Measurements from ENCODE around the gene PRR14. TPM values are rescaled to one million over a fixed set of nuclear protein-coding genes. Genes with fewer than 3 reads are reported as not detected.

The PRR14 gene
- total RNA-seq, 2 experiments from 2014 or later = 78.6 to 80.1 TPM

- Mint-ChIP-seq H3K36me3 (ENCODE audit: low read depth) (peaks cover 1% of the 10 kb centered on the region), H3K27me3 (peaks cover 2% of the 10 kb centered on the region), H3K27ac (no peak overlapping the region), H3K4me3 (no peak overlapping the region), H3K4me1 (peaks cover 16% of the 10 kb centered on the region), H3K9me3 (no peaks in the 10 kb centered on the region)
- ChIA-PET CTCF (interaction anchor here (0.6 to 3.8 kb wide), 4 partner anchors 9 to 91 kb away, joined by 3 to 17 read pairs (median 4); no protein-coding TSS in a partner anchor), POLR2A (interaction anchor here (1.1 kb wide), 1 partner anchor 229 kb away, joined by 3 read pairs; no protein-coding TSS in a partner anchor)
- DNase-seq = peak; percentile 48
These were observed 12.8 kb upstream of the PRR14 start for GRCh38 chr16:30637944-30638343.

- DNase-seq = no peak
- Mint-ChIP-seq H3K9me3 (no peaks in the 10 kb centered on the region), H3K4me1 (peaks cover 2% of the 10 kb centered on the region), H3K36me3 (ENCODE audit: low read depth) (no peaks in the 10 kb centered on the region), H3K27me3 (peaks cover 4% of the 10 kb centered on the region), H3K27ac (no peak overlapping the region), H3K4me3 (no peak overlapping the region)
- POLR2A ChIA-PET = no interaction called here
- CTCF ChIA-PET = interaction anchor here (0.6 to 3.7 kb wide), 10 partner anchors 9 to 707 kb away, joined by 3 to 19 read pairs (median 4); partner anchors contain the start of genes FBRS and PRR14
These were observed 9.3 kb upstream of the PRR14 start for GRCh38 chr16:30641378-30641982.

- Mint-ChIP-seq H3K27ac (no peak overlapping the region), H3K4me1 (peaks cover 11% of the 10 kb centered on the region), H3K4me3 (no peak overlapping the region), H3K27me3 (peaks cover 4% of the 10 kb centered on the region), H3K9me3 (no peaks in the 10 kb centered on the region), H3K36me3 (ENCODE audit: low read depth) (no peaks in the 10 kb centered on the region)
- no peak for DNase-seq
- ChIA-PET CTCF (interaction anchor here (1.2 to 1.5 kb wide), 3 partner anchors 8 to 14 kb away, joined by 3 to 5 read pairs (median 4); partner anchors contain the start of gene FBRS), POLR2A (no interaction called here)
These were observed 6.4 kb upstream of the PRR14 start for GRCh38 chr16:30644334-30644830.

- ChIA-PET POLR2A (no interaction called here), CTCF (interaction anchor here (0.6 to 1.1 kb wide), 4 partner anchors 10 to 114 kb away, joined by 3 to 4 read pairs (median 3); no protein-coding TSS in a partner anchor)
- H3K9me3 Mint-ChIP-seq = no peaks in the 10 kb centered on the region
- H3K4me1 Mint-ChIP-seq = peaks cover 20% of the 10 kb centered on the region
- DNase-seq = no peak
- H3K36me3 Mint-ChIP-seq (ENCODE audit: low read depth) = peaks cover 2% of the 10 kb centered on the region
- H3K4me3 Mint-ChIP-seq = no peak overlapping the region
- H3K27me3 Mint-ChIP-seq = peaks cover 2% of the 10 kb centered on the region
- H3K27ac Mint-ChIP-seq = no peak overlapping the region
These were observed 5.0 kb upstream of the PRR14 start for GRCh38 chr16:30645727-30646126.

GRCh38 chr16:30647274-30647571 is 3.5 kb upstream of the PRR14 start:
- Mint-ChIP-seq H3K36me3 (ENCODE audit: low read depth) (peaks cover 8% of the 10 kb centered on the region), H3K27ac (no peak overlapping the region), H3K4me1 (peaks cover 26% of the 10 kb centered on the region), H3K4me3 (no peak overlapping the region), H3K9me3 (no peaks in the 10 kb centered on the region), H3K27me3 (peaks cover 2% of the 10 kb centered on the region)
- DNase-seq = no peak
- POLR2A ChIA-PET = no interaction called here
- CTCF ChIA-PET = no interaction called here

GRCh38 chr16:30649725-30650368 is 913 bp upstream of the PRR14 start:
- CTCF ChIA-PET = interaction anchor here (0.5 to 1.8 kb wide), 12 partner anchors 9 to 285 kb away, joined by 3 to 19 read pairs (median 4); partner anchors contain the start of genes FBRS and ZNF689

GRCh38 chr16:30651124-30652004 is 604 bp downstream of the PRR14 start:
- ChIA-PET POLR2A (interaction anchor here (0.6 to 0.7 kb wide), 3 partner anchors 14 to 277 kb away, joined by 3 to 5 read pairs (median 4); partner anchors contain the start of genes MYL11 and ZNF689), CTCF (interaction anchor here (0.6 to 1.8 kb wide), 11 partner anchors 8 to 287 kb away, joined by 3 to 19 read pairs (median 4); partner anchors contain the start of genes FBRS and ZNF689)
- Mint-ChIP-seq H3K27ac (peak overlapping the region; percentile 99), H3K4me1 (peaks cover 45% of the 10 kb centered on the region), H3K36me3 (ENCODE audit: low read depth) (peaks cover 31% of the 10 kb centered on the region), H3K27me3 (no peaks in the 10 kb centered on the region), H3K9me3 (no peaks in the 10 kb centered on the region), H3K4me3 (peak overlapping the region; percentile 100)
- peak; percentile 78 for DNase-seq

More at GRCh38 chr16:30649725-30650368, 913 bp upstream of the PRR14 start:
- Mint-ChIP-seq H3K36me3 (ENCODE audit: low read depth) (peaks cover 20% of the 10 kb centered on the region), H3K27me3 (peaks cover 2% of the 10 kb centered on the region), H3K4me3 (peak overlapping the region; percentile 100), H3K9me3 (no peaks in the 10 kb centered on the region), H3K27ac (peak overlapping the region; percentile 99), H3K4me1 (peaks cover 36% of the 10 kb centered on the region)
- peak; percentile 42 for DNase-seq
- POLR2A ChIA-PET = interaction anchor here (0.5 kb wide), 1 partner anchor 529 kb away, joined by 3 read pairs; no protein-coding TSS in a partner anchor

GRCh38 chr16:30652005-30652296 is 1.2 kb downstream of the PRR14 start:
- Mint-ChIP-seq H3K4me3 (peak overlapping the region; percentile 100), H3K9me3 (no peaks in the 10 kb centered on the region), H3K27ac (peak overlapping the region; percentile 82), H3K4me1 (peaks cover 49% of the 10 kb centered on the region), H3K36me3 (ENCODE audit: low read depth) (peaks cover 36% of the 10 kb centered on the region), H3K27me3 (no peaks in the 10 kb centered on the region)
- ChIA-PET POLR2A (no interaction called here), CTCF (interaction anchor here (0.6 to 1.2 kb wide), 3 partner anchors 42 to 155 kb away, joined by 3 to 6 read pairs (median 3); partner anchors contain the start of gene ZNF689)
- DNase-seq = no peak

GRCh38 chr16:30652718-30653117 is 2.0 kb downstream of the PRR14 start:
- no peaks in the 10 kb centered on the region for H3K27me3 Mint-ChIP-seq
- peaks cover 56% of the 10 kb centered on the region for H3K4me1 Mint-ChIP-seq
- H3K36me3 Mint-ChIP-seq (ENCODE audit: low read depth) = peaks cover 40% of the 10 kb centered on the region
- POLR2A ChIA-PET = no interaction called here
- H3K9me3 Mint-ChIP-seq = no peaks in the 10 kb centered on the region
- H3K4me3 Mint-ChIP-seq = peak overlapping the region; percentile 100
- CTCF ChIA-PET = interaction anchor here (1.2 kb wide), 1 partner anchor 41 kb away, joined by 6 read pairs; no protein-coding TSS in a partner anchor
- no peak for DNase-seq
- H3K27ac Mint-ChIP-seq = no peak overlapping the region

- ChIA-PET POLR2A (no interaction called here), CTCF (interaction anchor here (2.6 kb wide), 1 partner anchor 39 kb away, joined by 9 read pairs; no protein-coding TSS in a partner anchor)
- no peak overlapping the region for H3K27ac Mint-ChIP-seq
- no peaks in the 10 kb centered on the region for H3K27me3 Mint-ChIP-seq
- no peak overlapping the region for H3K4me3 Mint-ChIP-seq
- peaks cover 45% of the 10 kb centered on the region for H3K4me1 Mint-ChIP-seq
- peaks cover 43% of the 10 kb centered on the region for H3K36me3 Mint-ChIP-seq (ENCODE audit: low read depth)
- DNase-seq = no peak
- H3K9me3 Mint-ChIP-seq = no peaks in the 10 kb centered on the region
These were observed 4.1 kb downstream of the PRR14 start for GRCh38 chr16:30654856-30655255.

GRCh38 chr16:30655815-30656347 is 5.1 kb downstream of the PRR14 start:
- peak overlapping the region; percentile 54 for H3K27ac Mint-ChIP-seq
- H3K36me3 Mint-ChIP-seq (ENCODE audit: low read depth) = peaks cover 46% of the 10 kb centered on the region
- DNase-seq = no peak
- H3K9me3 Mint-ChIP-seq = no peaks in the 10 kb centered on the region
- POLR2A ChIA-PET = no interaction called here
- H3K27me3 Mint-ChIP-seq = no peaks in the 10 kb centered on the region
- H3K4me1 Mint-ChIP-seq = peaks cover 44% of the 10 kb centered on the region
- CTCF ChIA-PET = interaction anchor here (0.6 to 2.6 kb wide), 5 partner anchors 10 to 260 kb away, joined by 3 to 9 read pairs (median 4); no protein-coding TSS in a partner anchor
- no peak overlapping the region for H3K4me3 Mint-ChIP-seq

- Mint-ChIP-seq H3K27ac (peak overlapping the region; percentile 54), H3K4me1 (peaks cover 48% of the 10 kb centered on the region), H3K4me3 (peak overlapping the region; percentile 17), H3K27me3 (no peaks in the 10 kb centered on the region), H3K9me3 (no peaks in the 10 kb centered on the region), H3K36me3 (ENCODE audit: low read depth) (peaks cover 49% of the 10 kb centered on the region)
- no peak for DNase-seq
- POLR2A ChIA-PET = interaction anchor here (0.6 kb wide), 1 partner anchor 467 kb away, joined by 4 read pairs; no protein-coding TSS in a partner anchor
- CTCF ChIA-PET = interaction anchor here (1.0 to 2.6 kb wide), 3 partner anchors 11 to 37 kb away, joined by 3 to 9 read pairs (median 4); no protein-coding TSS in a partner anchor
These were observed 5.6 kb downstream of the PRR14 start for GRCh38 chr16:30656388-30656787.
